H9 (cell line): ENCODE measurements around the gene ACTN2. TPM values are rescaled to one million over a fixed set of nuclear protein-coding genes. Genes with fewer than 3 reads are reported as not detected.
"Not testable (repeated sequence)": the region's sequence is repeated elsewhere in the genome, so short reads cannot be mapped to it uniquely, and the experiment has no call there.

Source experiments
- DNase-seq: peaks from one replicate; pipeline ENCODE4 v3.0.0-alpha.2; 2017
- H2AFZ ChIP-seq: one replicate; pipeline ENCODE4 v1.6.1; 2013; ENCODE audit warnings: mild to moderate bottlenecking, low read length, control low read depth, moderate library complexity
- H2AK5ac ChIP-seq: 2 replicates; pipeline ENCODE4 v1.6.1; 2013; ENCODE audit warnings: low read length, control low read depth, mixed read lengths; ENCODE audit not compliant: insufficient read length
- H2BK120ac ChIP-seq: one replicate; pipeline ENCODE4 v1.6.1; 2013; ENCODE audit warnings: low read depth, mild to moderate bottlenecking, low read length, control low read depth, inconsistent platforms; ENCODE audit not compliant: poor library complexity, severe bottlenecking
- H2BK12ac ChIP-seq: 2 replicates; pipeline ENCODE4 v1.6.1; 2013; ENCODE audit warnings: low read length, control low read depth, mixed read lengths, low read depth; ENCODE audit not compliant: insufficient read length
- H2BK15ac ChIP-seq: 2 replicates; pipeline ENCODE4 v1.6.1; 2013; ENCODE audit warnings: low read depth, low read length, control low read depth
- H2BK20ac ChIP-seq: one replicate; pipeline ENCODE4 v1.6.1; 2013; ENCODE audit warnings: low read depth, mild to moderate bottlenecking, low read length, control low read depth, inconsistent platforms; ENCODE audit not compliant: poor library complexity, severe bottlenecking
- H2BK5ac ChIP-seq: 2 replicates; pipeline ENCODE4 v1.6.1; 2013; ENCODE audit warnings: low read length, control low read depth, mixed read lengths; ENCODE audit not compliant: insufficient read length
- H3K14ac ChIP-seq: 2 replicates; pipeline ENCODE4 v1.6.1; 2013; ENCODE audit warnings: low read length, control low read depth; ENCODE audit not compliant: insufficient read depth
- H3K18ac ChIP-seq: 2 replicates; pipeline ENCODE4 v1.6.1; 2013; ENCODE audit warnings: low read depth, mild to moderate bottlenecking, mixed read lengths, low read length, control low read depth; ENCODE audit not compliant: insufficient read length
- H3K23ac ChIP-seq: 2 replicates; pipeline ENCODE4 v1.6.1; 2013; ENCODE audit warnings: low read length, control low read depth, mixed read lengths, low read depth; ENCODE audit not compliant: insufficient read length
- H3K23me2 ChIP-seq: 2 replicates; pipeline ENCODE4 v1.6.1; 2013; ENCODE audit warnings: low read depth, mild to moderate bottlenecking, mixed read lengths, low read length, control low read depth; ENCODE audit not compliant: insufficient read length, poor library complexity, severe bottlenecking
- H3K27ac ChIP-seq: 2 replicates; pipeline ENCODE4 v1.5.1; 2013; ENCODE audit warnings: low read length, control low read depth, mixed read lengths, low read depth; ENCODE audit not compliant: insufficient read length
- H3K27me3 ChIP-seq: 2 replicates; pipeline ENCODE4 v1.6.1; 2013; ENCODE audit warnings: low read length, control low read depth, inconsistent platforms; ENCODE audit not compliant: insufficient read depth
- H3K4ac ChIP-seq: 2 replicates; pipeline ENCODE4 v1.6.1; 2013; ENCODE audit warnings: low read depth, mild to moderate bottlenecking, control low read depth, inconsistent platforms, low read length, moderate library complexity
- H3K4me1 ChIP-seq: 2 replicates; pipeline ENCODE4 v1.6.1; 2013; ENCODE audit warnings: low read length, control low read depth, inconsistent platforms; ENCODE audit not compliant: insufficient read depth
- H3K4me2 ChIP-seq: 2 replicates; pipeline ENCODE4 v1.6.1; 2013; ENCODE audit warnings: low read length, control low read depth, mixed read lengths; ENCODE audit not compliant: insufficient read length, insufficient read depth
- H3K56ac ChIP-seq: 2 replicates; pipeline ENCODE4 v1.6.1; 2013; ENCODE audit warnings: low read depth, mild to moderate bottlenecking, mixed read lengths, low read length, control low read depth; ENCODE audit not compliant: insufficient read length
- H3K79me1 ChIP-seq: 2 replicates; pipeline ENCODE4 v1.6.1; 2013; ENCODE audit warnings: low read depth, mild to moderate bottlenecking, moderate library complexity, low read length, control low read depth, inconsistent platforms; ENCODE audit not compliant: insufficient read depth, poor library complexity, severe bottlenecking
- H3K79me2 ChIP-seq: 2 replicates; pipeline ENCODE4 v1.6.1; 2013; ENCODE audit warnings: low read length, control low read depth, inconsistent platforms; ENCODE audit not compliant: insufficient read depth
- H3K9ac ChIP-seq: 2 replicates; pipeline ENCODE4 v1.6.1; 2013; ENCODE audit warnings: low read length, control low read depth, mixed read lengths; ENCODE audit not compliant: insufficient read length; ENCODE audit errors: extremely low read depth
- H3K9me3 ChIP-seq: one replicate; pipeline ENCODE4 v1.6.1; 2013; ENCODE audit warnings: low read depth, low read length, inconsistent platforms; ENCODE audit not compliant: control insufficient read depth
- H3T11ph ChIP-seq: one replicate; pipeline ENCODE4 v1.6.1; 2013; ENCODE audit warnings: mild to moderate bottlenecking, low read length, control low read depth, inconsistent platforms
- H4K20me1 ChIP-seq: one replicate; pipeline ENCODE4 v1.6.1; 2013; ENCODE audit not compliant: control insufficient read depth, insufficient read length, insufficient read depth
- H4K5ac ChIP-seq: 2 replicates; pipeline ENCODE4 v1.6.1; 2013; ENCODE audit warnings: low read depth, mild to moderate bottlenecking, mixed read lengths, low read length, control low read depth; ENCODE audit not compliant: insufficient read length
- H4K8ac ChIP-seq: replicated peaks from 2 replicates; pipeline ENCODE4 v1.6.1; 2013; ENCODE audit warnings: low read length, control low read depth, mixed read lengths, low read depth; ENCODE audit not compliant: insufficient read length
- H4K91ac ChIP-seq: 2 replicates; pipeline ENCODE4 v1.6.1; 2013; ENCODE audit warnings: low read depth, mild to moderate bottlenecking, moderate library complexity, mixed read lengths, low read length, control low read depth; ENCODE audit not compliant: insufficient read length
- H3K27ac Mint-ChIP-seq, 3 experiments: 2 replicates in 2 of 3; 3 replicates in 1 of 3; pipeline ENCODE4 v1.8.0; 2020 to 2021; ENCODE audit warnings: mixed read lengths in 3 of 3, mild to moderate bottlenecking in 1 of 3, moderate library complexity in 1 of 3
- H3K27me3 Mint-ChIP-seq: 2 replicates; pipeline ENCODE4 v1.8.0; 2021; ENCODE audit warnings: low read depth, mild to moderate bottlenecking, moderate library complexity, mixed read lengths
- H3K36me3 Mint-ChIP-seq, 3 experiments: 2 replicates in 2 of 3; 3 replicates in 1 of 3; pipeline ENCODE4 v1.8.0; 2020 to 2021; ENCODE audit warnings: low read depth in 3 of 3, mixed read lengths in 3 of 3; ENCODE audit not compliant: insufficient read depth in 1 of 3
- H3K4me1 Mint-ChIP-seq, 2 experiments: 2 replicates each; pipeline ENCODE4 v1.8.0; 2020; ENCODE audit warnings: mixed read lengths in 2 of 2
- H3K4me3 Mint-ChIP-seq, 2 experiments: 2 replicates in 1 of 2; 3 replicates in 1 of 2; pipeline ENCODE4 v1.8.0; 2020 to 2021; ENCODE audit warnings: mild to moderate bottlenecking in 2 of 2, mixed read lengths in 2 of 2, moderate library complexity in 1 of 2
- H3K9me3 Mint-ChIP-seq, 2 experiments: 2 replicates in 1 of 2; 3 replicates in 1 of 2; pipeline ENCODE4 v1.8.0; 2020; ENCODE audit warnings: mild to moderate bottlenecking in 2 of 2, mixed read lengths in 2 of 2, moderate library complexity in 1 of 2
- WGBS: extraction: QIAGEN DNeasy Blood & Tissue Kit; methylation state at CpG from one replicate; pipeline ENCODE4 v1.1.7; 2013; ENCODE audit warnings: missing lambda C conversion rate, low lambda C conversion rate, mixed read lengths; ENCODE audit not compliant: insufficient read length; ENCODE audit errors: extremely low coverage; 5-methylcytosine and 5-hydroxymethylcytosine counted together
- total RNA-seq: library from RNA; stranded (reverse); gene quantifications from 2 replicates; pipeline ENCODE4 v1.2.1, GENCODE V29; 2021
- TF ChIP-seq, protein P1 (sequence below): fragments of 200-600 bp; sonication (generic); conservative IDR thresholded peaks from 3 replicates; pipeline ENCODE4 v1.8.0; 2021; ENCODE audit warnings: antibody characterized with exemption, mild to moderate bottlenecking

The ACTN2 gene
- total RNA-seq, 1 experiment from 2014 or later = 2.3 TPM

- peaks cover 3 to 4% of the 10 kb centered on the region in 2 experiments; a peak in 4 of 5 replicates for H3K9me3 Mint-ChIP-seq
- peaks cover 2% of the 10 kb centered on the region; the same call in 1 of the 2 replicates for H3K27me3 Mint-ChIP-seq
- Histone ChIP-seq H2BK20ac (no peak overlapping the region), H3K4me2 (no peak overlapping the region), H2AK5ac (no peak overlapping the region), H3K9ac (no peak overlapping the region), H3K27ac (no peak overlapping the region), H2BK12ac (no peak overlapping the region), H4K5ac (no peak overlapping the region), H3K4me1 (no peaks in the 10 kb centered on the region), H3K9me3 (no peaks in the 10 kb centered on the region), H3K14ac (no peak overlapping the region), H3T11ph (no peak overlapping the region), H4K91ac (no peak overlapping the region), H4K20me1 (no peaks in the 10 kb centered on the region), H3K56ac (no peak overlapping the region), H3K23ac (no peak overlapping the region), H3K18ac (no peak overlapping the region), H3K79me1 (no peaks in the 10 kb centered on the region), H3K23me2 (no peaks in the 10 kb centered on the region), H4K8ac (no peak overlapping the region), H2AFZ (no peak overlapping the region), H3K79me2 (no peaks in the 10 kb centered on the region), H3K4ac (no peak overlapping the region), H3K27me3 (no peaks in the 10 kb centered on the region), H2BK5ac (no peak overlapping the region), H2BK120ac (no peak overlapping the region), H2BK15ac (no peak overlapping the region)
- DNase-seq = no peak
- no peak overlapping the region for H3K27ac Mint-ChIP-seq
- H3K4me3 Mint-ChIP-seq = no peak overlapping the region
- H3K4me1 Mint-ChIP-seq = peaks cover 7 to 8% of the 10 kb centered on the region in 2 experiments
- peaks cover 0 to 3% (median 0%) of the 10 kb centered on the region in 3 experiments; a peak in 1 of 7 replicates for H3K36me3 Mint-ChIP-seq
- TF ChIP-seq, protein P1, sequence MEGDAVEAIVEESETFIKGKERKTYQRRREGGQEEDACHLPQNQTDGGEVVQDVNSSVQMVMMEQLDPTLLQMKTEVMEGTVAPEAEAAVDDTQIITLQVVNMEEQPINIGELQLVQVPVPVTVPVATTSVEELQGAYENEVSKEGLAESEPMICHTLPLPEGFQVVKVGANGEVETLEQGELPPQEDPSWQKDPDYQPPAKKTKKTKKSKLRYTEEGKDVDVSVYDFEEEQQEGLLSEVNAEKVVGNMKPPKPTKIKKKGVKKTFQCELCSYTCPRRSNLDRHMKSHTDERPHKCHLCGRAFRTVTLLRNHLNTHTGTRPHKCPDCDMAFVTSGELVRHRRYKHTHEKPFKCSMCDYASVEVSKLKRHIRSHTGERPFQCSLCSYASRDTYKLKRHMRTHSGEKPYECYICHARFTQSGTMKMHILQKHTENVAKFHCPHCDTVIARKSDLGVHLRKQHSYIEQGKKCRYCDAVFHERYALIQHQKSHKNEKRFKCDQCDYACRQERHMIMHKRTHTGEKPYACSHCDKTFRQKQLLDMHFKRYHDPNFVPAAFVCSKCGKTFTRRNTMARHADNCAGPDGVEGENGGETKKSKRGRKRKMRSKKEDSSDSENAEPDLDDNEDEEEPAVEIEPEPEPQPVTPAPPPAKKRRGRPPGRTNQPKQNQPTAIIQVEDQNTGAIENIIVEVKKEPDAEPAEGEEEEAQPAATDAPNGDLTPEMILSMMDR = no peak
- no CpG with 5 or more reads among the region's 1 CpG for WGBS
Measured at GRCh38 chr1:236663934-236664333, 22.4 kb upstream of the ACTN2 start.

DNA sequence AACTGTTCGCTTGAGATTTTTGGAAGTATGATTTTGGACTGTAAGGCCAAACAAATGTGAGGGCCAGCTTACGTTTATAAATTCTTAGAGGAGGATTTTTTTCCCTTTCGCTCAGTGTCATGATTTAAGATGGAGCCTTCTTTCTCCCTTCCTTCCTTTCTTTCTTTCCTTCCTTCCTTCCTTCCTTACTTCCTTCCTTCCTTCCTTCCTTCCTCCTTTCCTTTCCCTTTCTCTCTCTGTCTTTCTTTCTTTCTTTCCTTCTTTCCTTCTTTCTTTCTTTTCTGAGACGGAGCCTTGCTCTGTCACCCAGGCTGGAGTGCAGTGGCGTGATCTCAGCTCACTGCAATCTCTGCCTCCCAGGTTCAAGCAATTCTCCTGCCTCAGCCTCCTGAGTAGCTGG lies 17.4 kb upstream of the ACTN2 start:
- H3K79me1 ChIP-seq, H3K4me3 Mint-ChIP-seq, H2BK5ac ChIP-seq, H3K36me3 Mint-ChIP-seq, H3K27ac Mint-ChIP-seq, H2AFZ ChIP-seq, H2BK12ac ChIP-seq, H3K9me3 ChIP-seq, H3K4me1 ChIP-seq, H3K56ac ChIP-seq, H3K9ac ChIP-seq, H2AK5ac ChIP-seq, H3K4me1 Mint-ChIP-seq, H3T11ph ChIP-seq, H4K5ac ChIP-seq, H2BK120ac ChIP-seq, H4K8ac ChIP-seq, H3K23me2 ChIP-seq, H3K18ac ChIP-seq, H3K14ac ChIP-seq, H3K27ac ChIP-seq, H2BK20ac ChIP-seq, DNase-seq, H3K27me3 Mint-ChIP-seq, H3K9me3 Mint-ChIP-seq, H4K91ac ChIP-seq, H4K20me1 ChIP-seq, H3K27me3 ChIP-seq, H3K23ac ChIP-seq, H3K4me2 ChIP-seq, H3K4ac ChIP-seq, H3K79me2 ChIP-seq, H2BK15ac ChIP-seq: not testable (repeated sequence)
- no CpG with 5 or more reads among the region's 5 CpGs for WGBS
